Lower leg skin (tissue), 3 donors: ENCODE data around the gene C9orf40.

ENCODE experiments used
- POLR2A ChIP-seq, 2 donors: fragments of 450-650 bp; IDR thresholded peaks; one replicate each; pipeline ENCODE4 v1.6.1; 2016 to 2017; ENCODE audit warnings: antibody characterized with exemption in 2 of 2, mild to moderate bottlenecking in 1 of 2, moderate library complexity in 1 of 2
- TF ChIP-seq, protein P1 (sequence below), 3 donors: fragments of 450-650 bp; IDR thresholded peaks; one replicate each; pipeline ENCODE4 v1.5.1; 2016; ENCODE audit warnings: antibody characterized with exemption in 3 of 3, mild to moderate bottlenecking in 3 of 3, moderate library complexity in 2 of 3

DNA sequence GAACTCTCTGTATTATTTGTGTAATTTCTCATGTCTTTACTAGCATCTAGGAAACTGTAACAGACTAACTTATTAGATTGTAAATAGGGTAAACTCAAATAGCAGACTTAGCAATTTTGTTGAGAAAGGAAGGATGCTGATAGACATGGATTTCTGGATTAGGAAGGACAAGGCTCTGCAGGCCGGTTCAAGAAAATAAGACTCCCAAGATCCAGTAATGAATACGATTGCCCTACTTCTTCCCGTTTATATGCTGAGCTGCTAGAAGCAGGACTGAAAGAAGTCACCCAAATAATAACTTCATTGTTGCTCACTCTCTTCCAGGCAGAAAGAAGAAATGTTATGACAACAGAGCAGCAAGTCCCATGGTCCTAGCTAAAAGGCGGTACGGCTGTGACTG lies 22.8 kb upstream of the C9orf40 start:
- TF ChIP-seq, protein P1, sequence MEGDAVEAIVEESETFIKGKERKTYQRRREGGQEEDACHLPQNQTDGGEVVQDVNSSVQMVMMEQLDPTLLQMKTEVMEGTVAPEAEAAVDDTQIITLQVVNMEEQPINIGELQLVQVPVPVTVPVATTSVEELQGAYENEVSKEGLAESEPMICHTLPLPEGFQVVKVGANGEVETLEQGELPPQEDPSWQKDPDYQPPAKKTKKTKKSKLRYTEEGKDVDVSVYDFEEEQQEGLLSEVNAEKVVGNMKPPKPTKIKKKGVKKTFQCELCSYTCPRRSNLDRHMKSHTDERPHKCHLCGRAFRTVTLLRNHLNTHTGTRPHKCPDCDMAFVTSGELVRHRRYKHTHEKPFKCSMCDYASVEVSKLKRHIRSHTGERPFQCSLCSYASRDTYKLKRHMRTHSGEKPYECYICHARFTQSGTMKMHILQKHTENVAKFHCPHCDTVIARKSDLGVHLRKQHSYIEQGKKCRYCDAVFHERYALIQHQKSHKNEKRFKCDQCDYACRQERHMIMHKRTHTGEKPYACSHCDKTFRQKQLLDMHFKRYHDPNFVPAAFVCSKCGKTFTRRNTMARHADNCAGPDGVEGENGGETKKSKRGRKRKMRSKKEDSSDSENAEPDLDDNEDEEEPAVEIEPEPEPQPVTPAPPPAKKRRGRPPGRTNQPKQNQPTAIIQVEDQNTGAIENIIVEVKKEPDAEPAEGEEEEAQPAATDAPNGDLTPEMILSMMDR (IDR thresholded peaks at IDR 0.05), result no peak
- TF ChIP-seq POLR2A (IDR thresholded peaks at IDR 0.05), result no peak
